GM18505 (cell line): ENCODE measurements around the gene ELMO1.

Experiments used
- ATAC-seq: cut with Tn5 transposase; IDR thresholded peaks from one replicate; pipeline ENCODE4 v1.9.1; 2021; ENCODE audit not compliant: unreplicated experiment
- POLR2A ChIP-seq: IDR thresholded peaks from 4 replicates; pipeline ENCODE4 v1.6.1; 2011; ENCODE audit warnings: borderline replicate concordance; ENCODE audit not compliant: insufficient read depth, insufficient read length; ENCODE audit errors: extremely low read depth

Gene ELMO1

GRCh38 chr7:36906448-36906847 lies 542.2 kb downstream of the ELMO1 start:
- TF ChIP-seq POLR2A: no peak
- no peak for ATAC-seq

GRCh38 chr7:36905841-36906240 lies 542.8 kb downstream of the ELMO1 start:
- no peak for ATAC-seq
- no peak for TF ChIP-seq POLR2A

- TF ChIP-seq POLR2A: no peak
- ATAC-seq: no peak
These were observed 543.9 kb downstream of the ELMO1 start for GRCh38 chr7:36904802-36905201.

GRCh38 chr7:36904101-36904500 lies 544.6 kb downstream of the ELMO1 start:
- no peak for ATAC-seq
- no peak for TF ChIP-seq POLR2A

GRCh38 chr7:36900988-36901710 lies 547.5 kb downstream of the ELMO1 start:
- TF ChIP-seq POLR2A: no peak
- no peak for ATAC-seq

- no peak for ATAC-seq
These were observed 550.5 kb downstream of the ELMO1 start for GRCh38 chr7:36898186-36898585.

GRCh38 chr7:36896956-36897590 lies 551.6 kb downstream of the ELMO1 start:
- no peak for ATAC-seq
- no peak for TF ChIP-seq POLR2A

More at GRCh38 chr7:36898186-36898585, 550.5 kb downstream of the ELMO1 start:
- TF ChIP-seq POLR2A: no peak

- TF ChIP-seq POLR2A: no peak
- no peak for ATAC-seq
These were observed 552.2 kb downstream of the ELMO1 start for GRCh38 chr7:36896418-36896817.

GRCh38 chr7:36895192-36895591 lies 553.5 kb downstream of the ELMO1 start:
- no peak for TF ChIP-seq POLR2A
- no peak for ATAC-seq

GRCh38 chr7:36894190-36894589 lies 554.5 kb downstream of the ELMO1 start:
- no peak for ATAC-seq
- TF ChIP-seq POLR2A: no peak

- no peak for TF ChIP-seq POLR2A
- ATAC-seq: no peak
These were observed 559.5 kb downstream of the ELMO1 start for GRCh38 chr7:36889182-36889581.

- ATAC-seq: no peak
- TF ChIP-seq POLR2A: no peak
These were observed 560.7 kb downstream of the ELMO1 start for GRCh38 chr7:36887969-36888368.

- no peak for ATAC-seq
- TF ChIP-seq POLR2A: no peak
These were observed 561.4 kb downstream of the ELMO1 start for GRCh38 chr7:36887233-36887632.

GRCh38 chr7:36884910-36885309 lies 563.8 kb downstream of the ELMO1 start:
- no peak for TF ChIP-seq POLR2A
- no peak for ATAC-seq
